Stomach (tissue), 4 donors: Measurements from ENCODE around the gene CUEDC1.

Experiments
- CTCF ChIP-seq, 7 experiments: fragments of 450-650 bp in 4 of 7; fragments of 200-600 bp in 3 of 7; sonication (generic) in 3 of 7; IDR thresholded peaks; one replicate each; pipeline ENCODE4 v1.5.1; 2016 to 2019; ENCODE audit warnings: antibody characterized with exemption in 7 of 7, control low read depth in 2 of 7, mild to moderate bottlenecking in 1 of 7
- POLR2AphosphoS5 ChIP-seq, 3 donors: sonication (generic); formaldehyde crosslinking; IDR thresholded peaks; one replicate each; pipeline ENCODE4 v1.6.1; 2016; ENCODE audit warnings: antibody characterized with exemption in 3 of 3

- TF ChIP-seq POLR2AphosphoS5 (IDR thresholded peaks at IDR 0.05) (no peak), CTCF (IDR thresholded peaks at IDR 0.05) (no peak)
Measured at GRCh38 chr17:57838857-57839570, 116.2 kb downstream of the CUEDC1 start.
